SK-N-SH (cell line): Measurements from ENCODE around the gene OR51G1. TPM values are rescaled to one million over a fixed set of nuclear protein-coding genes. Genes with fewer than 3 reads are reported as not detected.

Experiments used
- polyA plus RNA-seq, 3 experiments: library from polyadenylated mRNA; depleted of rRNA; stranded (reverse); fragments of >200 nt; gene quantifications; 2 replicates each; pipeline ENCODE4 v1.2.3, GENCODE V29; 2012

The OR51G1 gene
- polyA plus RNA-seq, 1 of the 3 experiments (the other 2 are of a cell fraction), result not detected

Other genes starting within 250 kb of the OR51G1 start
- 0.03 TPM in 1 of 2 replicates, not detected in the other for gene OR51E2, start 226.5 kb downstream of the OR51G1 start, polyA plus RNA-seq (2012; rRNA removed)
- not detected in 2 replicates for gene MMP26, start 219.6 kb downstream of the OR51G1 start, polyA plus RNA-seq (2012; rRNA removed)
- gene OR51F1, start 154.4 kb downstream of the OR51G1 start, polyA plus RNA-seq (2012; rRNA removed), result not detected in 2 replicates
- gene OR52R1, start 120.0 kb downstream of the OR51G1 start, polyA plus RNA-seq (2012; rRNA removed), result not detected in 2 replicates
- not detected in 2 replicates for gene OR51F2, start 103.0 kb downstream of the OR51G1 start, polyA plus RNA-seq (2012; rRNA removed)
- not detected in 2 replicates for gene OR51S1, start 75.1 kb downstream of the OR51G1 start, polyA plus RNA-seq (2012; rRNA removed)
- gene OR51T1, start 42.4 kb downstream of the OR51G1 start, polyA plus RNA-seq (2012; rRNA removed), result not detected in 2 replicates
- gene OR51A7, start 20.6 kb downstream of the OR51G1 start, polyA plus RNA-seq (2012; rRNA removed), result not detected in 2 replicates
- gene OR51G2, start 5.0 kb downstream of the OR51G1 start, polyA plus RNA-seq (2012; rRNA removed), result not detected in 2 replicates
- gene OR51A4, start 23.3 kb upstream of the OR51G1 start, polyA plus RNA-seq (2012; rRNA removed), result not detected in 2 replicates
- not detected in 2 replicates for gene OR51A2, start 31.4 kb upstream of the OR51G1 start, polyA plus RNA-seq (2012; rRNA removed)
- not detected in 2 replicates for gene OR51L1, start 70.5 kb upstream of the OR51G1 start, polyA plus RNA-seq (2012; rRNA removed)
- gene OR52J3, start 122.2 kb upstream of the OR51G1 start, polyA plus RNA-seq (2012; rRNA removed), result not detected in 2 replicates
- gene OR52E2, start 135.3 kb upstream of the OR51G1 start, polyA plus RNA-seq (2012; rRNA removed), result not detected in 2 replicates
- gene OR52E1, start 145.2 kb upstream of the OR51G1 start, polyA plus RNA-seq (2012; rRNA removed), result not detected in 2 replicates
- gene OR52A5, start 214.0 kb upstream of the OR51G1 start, polyA plus RNA-seq (2012; rRNA removed), result not detected in 2 replicates
- gene OR52A1, start 230.4 kb upstream of the OR51G1 start, polyA plus RNA-seq (2012; rRNA removed), result not detected in 2 replicates